Lower lobe of right lung (tissue), 2 donors: ENCODE data around the gene TRAP1. TPM values are rescaled to one million over a fixed set of nuclear protein-coding genes. Genes with fewer than 3 reads are reported as not detected.
"Not testable (repeated sequence)": the region's sequence is repeated elsewhere in the genome, so short reads cannot be mapped to it uniquely, and the experiment has no call there.

Experiments used
- ATAC-seq, 2 donors: fragments of 200-7000 bp; cut with Tn5 transposase; one replicate each; pipeline ENCODE4 v1.9.1; 2020 to 2022; ENCODE audit warnings: mild to moderate bottlenecking in 2 of 2, moderate library complexity in 2 of 2
- DNase-seq: peaks from one replicate; pipeline ENCODE4 v3.0.0-alpha.2; 2020
- H3K27ac ChIP-seq: fragments of 200-600 bp; one replicate; pipeline ENCODE4 v1.8.0; 2022
- H3K27me3 ChIP-seq: fragments of 200-600 bp; one replicate; pipeline ENCODE4 v1.8.0; 2022; ENCODE audit warnings: low read depth
- H3K36me3 ChIP-seq: fragments of 200-600 bp; one replicate; pipeline ENCODE4 v1.8.0; 2022; ENCODE audit warnings: mild to moderate bottlenecking
- H3K4me1 ChIP-seq: fragments of 200-600 bp; one replicate; pipeline ENCODE4 v1.8.0; 2022
- H3K4me3 ChIP-seq: fragments of 200-600 bp; one replicate; pipeline ENCODE4 v1.8.0; 2022; ENCODE audit warnings: mild to moderate bottlenecking
- H3K9me3 ChIP-seq: fragments of 200-600 bp; one replicate; pipeline ENCODE4 v1.8.0; 2022
- CTCF ChIP-seq: fragments of 200-600 bp; IDR thresholded peaks from one replicate; pipeline ENCODE4 v1.8.0; 2022; ENCODE audit warnings: antibody characterized with exemption, mild to moderate bottlenecking
- intact Hi-C: fragments of 100-400 bp; cut with DNase I; formaldehyde crosslinking; loops from one replicate; pipeline ENCODE4 v1.11.0; 2022
- total RNA-seq: library from RNA; stranded (reverse); fragmentation: NEBNext Ultra II Directional; extraction: Animal tissue kit (Norgen Biotek cat#: 25700); gene quantifications from one replicate; pipeline ENCODE4 v1.2.1, GENCODE V29; 2021
- donor health status: DM: no; HTN: yes; CAD: no; lungs with severe emphysema.

TRAP1 gene
- total RNA-seq, 1 donor from 2014 or later = 51.8 TPM

- H3K9me3 ChIP-seq = no peaks in the 10 kb centered on the region
- DNase-seq = no peak
- intact Hi-C loops = no loop called here
- no peaks in the 10 kb centered on the region for H3K36me3 ChIP-seq
- no peak for TF ChIP-seq CTCF
- no peaks in the 10 kb centered on the region for H3K27me3 ChIP-seq
- no peak overlapping the region for H3K27ac ChIP-seq
- H3K4me1 ChIP-seq = peaks cover 17% of the 10 kb centered on the region
- H3K4me3 ChIP-seq = no peak overlapping the region
- no peak for ATAC-seq
Measured at GRCh38 chr16:3720418-3720817, 3.1 kb upstream of the TRAP1 start.

GRCh38 chr16:3718628-3719027, 1.3 kb upstream of the TRAP1 start:
- intact Hi-C loops = no loop called here
- no peaks in the 10 kb centered on the region for H3K9me3 ChIP-seq
- H3K36me3 ChIP-seq = no peaks in the 10 kb centered on the region
- no peak overlapping the region for H3K27ac ChIP-seq
- H3K27me3 ChIP-seq = no peaks in the 10 kb centered on the region
- ATAC-seq = no peak
- peaks cover 17% of the 10 kb centered on the region for H3K4me1 ChIP-seq
- no peak for TF ChIP-seq CTCF
- no peak overlapping the region for H3K4me3 ChIP-seq
- no peak for DNase-seq

- Histone ChIP-seq H3K27me3 (no peaks in the 10 kb centered on the region), H3K36me3 (no peaks in the 10 kb centered on the region), H3K27ac (peak overlapping the region; percentile 97), H3K4me3 (peak overlapping the region; percentile 99), H3K9me3 (no peaks in the 10 kb centered on the region), H3K4me1 (peaks cover 17% of the 10 kb centered on the region)
- no peak for ATAC-seq
- DNase-seq = no peak
- no peak for TF ChIP-seq CTCF
- intact Hi-C loops = no loop called here
Measured at GRCh38 chr16:3718019-3718391, 681 bp upstream of the TRAP1 start.

GRCh38 chr16:3716831-3717234, 491 bp downstream of the TRAP1 start:
- Histone ChIP-seq H3K4me3 (peak overlapping the region; percentile 99), H3K9me3 (no peaks in the 10 kb centered on the region), H3K27me3 (no peaks in the 10 kb centered on the region), H3K27ac (peak overlapping the region; percentile 97), H3K4me1 (peaks cover 17% of the 10 kb centered on the region), H3K36me3 (no peaks in the 10 kb centered on the region)
- DNase-seq (peak; percentile 52), ATAC-seq (peak; percentile 11 to 36)
- intact Hi-C loops = no loop called here
- no peak for TF ChIP-seq CTCF

- no peaks in the 10 kb centered on the region for H3K27me3 ChIP-seq
- H3K27ac ChIP-seq = no peak overlapping the region
- H3K4me1 ChIP-seq = peaks cover 17% of the 10 kb centered on the region
- H3K36me3 ChIP-seq = no peaks in the 10 kb centered on the region
- intact Hi-C loops = no loop called here
- no peak for TF ChIP-seq CTCF
- ATAC-seq = no peak
- no peak for DNase-seq
- no peak overlapping the region for H3K4me3 ChIP-seq
- no peaks in the 10 kb centered on the region for H3K9me3 ChIP-seq
Measured at GRCh38 chr16:3715430-3715829, 1.9 kb downstream of the TRAP1 start.

GRCh38 chr16:3714378-3714777, 2.9 kb downstream of the TRAP1 start:
- intact Hi-C loops, H3K27me3 ChIP-seq, DNase-seq, H3K9me3 ChIP-seq, H3K27ac ChIP-seq, H3K4me3 ChIP-seq, H3K36me3 ChIP-seq, ATAC-seq: not testable (repeated sequence)
- H3K4me1 ChIP-seq = peaks cover 17% of the 10 kb centered on the region
